Measurements from ENCODE around the gene ATP5PB. TPM values are rescaled to one million over a fixed set of nuclear protein-coding genes. Genes with fewer than 3 reads are reported as not detected.

The ATP5PB gene
- total and polyA plus RNA-seq, 7 donors = 157 to 849 (median 217) TPM

DNA sequence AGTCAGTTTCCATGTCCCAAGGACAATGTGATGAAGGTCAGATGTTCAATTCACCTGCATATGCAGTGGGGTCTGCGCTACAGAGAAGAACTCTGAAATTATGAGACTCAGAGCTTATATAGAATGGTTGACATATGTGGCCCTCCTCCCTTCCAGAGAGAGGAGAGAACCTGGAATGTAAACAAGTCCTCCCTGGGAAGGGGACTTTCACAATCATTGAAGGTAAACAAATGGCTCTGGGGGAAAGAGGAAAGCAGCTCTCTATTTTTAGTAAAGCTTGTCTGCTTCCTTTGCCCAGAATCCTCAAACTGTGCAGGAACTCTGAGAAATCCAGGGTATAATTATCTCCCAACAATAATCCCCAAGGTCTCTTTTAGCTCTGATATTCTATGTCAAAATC is 31.5 kb upstream of the ATP5PB start:
- intact Hi-C loops (cut with DNase I) = no loop called here
- 85 to 94% methylated on average over 1 of the region's 1 CpG for WGBS, 2 donors

GRCh38 chr1:111419037-111419436 is 30.2 kb upstream of the ATP5PB start:
- DNase-seq = no peak
- WGBS, 2 donors = 94 to 98% methylated on average over 1 of the region's 1 CpG
- intact Hi-C loops (cut with DNase I) = no loop called here

More for the DNA sequence above, 31.5 kb upstream of the ATP5PB start:
- no peak overlapping the region for H3K4me3 ChIP-seq
- H3K27ac ChIP-seq = no peak overlapping the region
- H3K36me3 ChIP-seq = peaks cover 0 to 11% (median 1%) of the 10 kb centered on the region in 4 donors
- DNase-seq = no peak
- no peaks in the 10 kb centered on the region for H3K9me3 ChIP-seq
- H3K4me1 ChIP-seq = peaks cover 0 to 9% (median 0%) of the 10 kb centered on the region in 4 donors
- no peaks in the 10 kb centered on the region for H3K27me3 ChIP-seq
- TF ChIP-seq POLR2A (IDR thresholded peaks at IDR 0.05) = no peak
- TF ChIP-seq EP300 (IDR thresholded peaks at IDR 0.05) = no peak
- no peak for TF ChIP-seq POLR2AphosphoS5 (IDR thresholded peaks at IDR 0.05)
- TF ChIP-seq, protein P1, sequence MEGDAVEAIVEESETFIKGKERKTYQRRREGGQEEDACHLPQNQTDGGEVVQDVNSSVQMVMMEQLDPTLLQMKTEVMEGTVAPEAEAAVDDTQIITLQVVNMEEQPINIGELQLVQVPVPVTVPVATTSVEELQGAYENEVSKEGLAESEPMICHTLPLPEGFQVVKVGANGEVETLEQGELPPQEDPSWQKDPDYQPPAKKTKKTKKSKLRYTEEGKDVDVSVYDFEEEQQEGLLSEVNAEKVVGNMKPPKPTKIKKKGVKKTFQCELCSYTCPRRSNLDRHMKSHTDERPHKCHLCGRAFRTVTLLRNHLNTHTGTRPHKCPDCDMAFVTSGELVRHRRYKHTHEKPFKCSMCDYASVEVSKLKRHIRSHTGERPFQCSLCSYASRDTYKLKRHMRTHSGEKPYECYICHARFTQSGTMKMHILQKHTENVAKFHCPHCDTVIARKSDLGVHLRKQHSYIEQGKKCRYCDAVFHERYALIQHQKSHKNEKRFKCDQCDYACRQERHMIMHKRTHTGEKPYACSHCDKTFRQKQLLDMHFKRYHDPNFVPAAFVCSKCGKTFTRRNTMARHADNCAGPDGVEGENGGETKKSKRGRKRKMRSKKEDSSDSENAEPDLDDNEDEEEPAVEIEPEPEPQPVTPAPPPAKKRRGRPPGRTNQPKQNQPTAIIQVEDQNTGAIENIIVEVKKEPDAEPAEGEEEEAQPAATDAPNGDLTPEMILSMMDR (IDR thresholded peaks at IDR 0.05) = no peak

GRCh38 chr1:111420377-111420776 is 28.9 kb upstream of the ATP5PB start:
- no peak for DNase-seq
- Histone ChIP-seq H3K4me1 (peaks cover 0 to 9% (median 0%) of the 10 kb centered on the region in 4 donors), H3K36me3 (peaks cover 0 to 7% (median 0%) of the 10 kb centered on the region in 4 donors), H3K27ac (no peak overlapping the region), H3K27me3 (no peaks in the 10 kb centered on the region), H3K9me3 (no peaks in the 10 kb centered on the region), H3K4me3 (no peak overlapping the region)
- intact Hi-C loops (cut with DNase I) = no loop called here
- 84 to 86% methylated on average over 5 of the region's 5 CpGs for WGBS, 2 donors
- TF ChIP-seq POLR2AphosphoS5 (IDR thresholded peaks at IDR 0.05) (no peak), EP300 (IDR thresholded peaks at IDR 0.05) (no peak), POLR2A (IDR thresholded peaks at IDR 0.05) (no peak)
- TF ChIP-seq, protein P1 (IDR thresholded peaks at IDR 0.05) = no peak

More at GRCh38 chr1:111419037-111419436, 30.2 kb upstream of the ATP5PB start:
- Histone ChIP-seq H3K4me3 (no peak overlapping the region), H3K9me3 (no peaks in the 10 kb centered on the region), H3K27ac (no peak overlapping the region), H3K36me3 (peaks cover 0 to 11% (median 1%) of the 10 kb centered on the region in 4 donors), H3K27me3 (no peaks in the 10 kb centered on the region), H3K4me1 (peaks cover 0 to 9% (median 0%) of the 10 kb centered on the region in 4 donors)
- TF ChIP-seq POLR2A (IDR thresholded peaks at IDR 0.05) = no peak
- no peak for TF ChIP-seq POLR2AphosphoS5 (IDR thresholded peaks at IDR 0.05)
- TF ChIP-seq, protein P1 (IDR thresholded peaks at IDR 0.05) = no peak
- no peak for TF ChIP-seq EP300 (IDR thresholded peaks at IDR 0.05)

GRCh38 chr1:111422546-111423391 is 26.5 kb upstream of the ATP5PB start:
- Histone ChIP-seq H3K9me3 (no peaks in the 10 kb centered on the region), H3K27me3 (no peaks in the 10 kb centered on the region), H3K4me3 (no peak overlapping the region), H3K36me3 (peaks cover 0 to 7% (median 0%) of the 10 kb centered on the region in 4 donors), H3K27ac (no peak overlapping the region), H3K4me1 (peaks cover 0 to 4% (median 0%) of the 10 kb centered on the region in 4 donors)
- TF ChIP-seq POLR2AphosphoS5 (IDR thresholded peaks at IDR 0.05) (no peak), POLR2A (IDR thresholded peaks at IDR 0.05) (no peak), EP300 (IDR thresholded peaks at IDR 0.05) (no peak)
- TF ChIP-seq, protein P1 (IDR thresholded peaks at IDR 0.05) = no peak
- 30 to 72% methylated on average over 13 of the region's 13 CpGs for WGBS, 2 donors
- DNase-seq = no peak
- intact Hi-C loops (cut with DNase I) = no loop called here

Data from sigmoid colon (tissue), 7 donors.